ENCODE results near the gene TTYH2. TPM values are rescaled to one million over a fixed set of nuclear protein-coding genes. Genes with fewer than 3 reads are reported as not detected.

Gene TTYH2
- total RNA-seq, 1 donor from 2014 or later: 0.69 TPM

- TF ChIP-seq, protein P1, sequence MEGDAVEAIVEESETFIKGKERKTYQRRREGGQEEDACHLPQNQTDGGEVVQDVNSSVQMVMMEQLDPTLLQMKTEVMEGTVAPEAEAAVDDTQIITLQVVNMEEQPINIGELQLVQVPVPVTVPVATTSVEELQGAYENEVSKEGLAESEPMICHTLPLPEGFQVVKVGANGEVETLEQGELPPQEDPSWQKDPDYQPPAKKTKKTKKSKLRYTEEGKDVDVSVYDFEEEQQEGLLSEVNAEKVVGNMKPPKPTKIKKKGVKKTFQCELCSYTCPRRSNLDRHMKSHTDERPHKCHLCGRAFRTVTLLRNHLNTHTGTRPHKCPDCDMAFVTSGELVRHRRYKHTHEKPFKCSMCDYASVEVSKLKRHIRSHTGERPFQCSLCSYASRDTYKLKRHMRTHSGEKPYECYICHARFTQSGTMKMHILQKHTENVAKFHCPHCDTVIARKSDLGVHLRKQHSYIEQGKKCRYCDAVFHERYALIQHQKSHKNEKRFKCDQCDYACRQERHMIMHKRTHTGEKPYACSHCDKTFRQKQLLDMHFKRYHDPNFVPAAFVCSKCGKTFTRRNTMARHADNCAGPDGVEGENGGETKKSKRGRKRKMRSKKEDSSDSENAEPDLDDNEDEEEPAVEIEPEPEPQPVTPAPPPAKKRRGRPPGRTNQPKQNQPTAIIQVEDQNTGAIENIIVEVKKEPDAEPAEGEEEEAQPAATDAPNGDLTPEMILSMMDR (IDR thresholded peaks at IDR 0.05; ENCODE audit: unreplicated experiment): peak; percentile 98
- H3K4me1 Mint-ChIP-seq (ENCODE audit: low read depth): peaks cover 4% of the 10 kb centered on the region
- no peak overlapping the region for H3K4me3 Mint-ChIP-seq (ENCODE audit: low read depth)
- DNase-seq (ENCODE audit: low spot score, unreplicated experiment): peak; percentile 74
- peaks cover 59% of the 10 kb centered on the region for H3K27me3 Mint-ChIP-seq
- peak overlapping the region; percentile 79 for H3K27ac Mint-ChIP-seq
- H3K36me3 Mint-ChIP-seq (ENCODE audit: insufficient read depth): peaks cover 3% of the 10 kb centered on the region
- no peaks in the 10 kb centered on the region for H3K9me3 Mint-ChIP-seq (ENCODE audit: low read depth)
Observed at GRCh38 chr17:74199306-74200092, 13.9 kb upstream of the TTYH2 start.

DNA sequence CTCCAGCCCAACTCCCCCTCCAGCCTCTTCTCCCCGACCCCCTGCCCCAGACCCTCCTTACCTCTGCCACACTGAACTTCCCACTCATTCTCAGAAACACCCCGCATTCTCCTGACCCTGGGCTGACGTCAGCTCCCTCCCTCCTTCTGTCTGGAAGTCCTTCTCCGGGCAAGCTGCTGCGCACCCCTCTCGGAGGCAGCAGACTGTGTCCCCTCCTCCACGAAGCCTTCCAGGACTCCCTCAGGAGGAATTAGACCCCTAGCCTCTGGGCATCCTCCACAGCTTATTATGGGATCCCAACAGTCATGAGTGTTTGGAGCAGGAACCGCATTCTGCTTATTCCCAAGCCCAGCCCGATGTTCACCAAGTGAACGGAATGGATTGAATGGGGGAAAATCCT is 13.3 kb upstream of the TTYH2 start:
- no peaks in the 10 kb centered on the region for H3K9me3 Mint-ChIP-seq (ENCODE audit: low read depth)
- DNase-seq (ENCODE audit: low spot score, unreplicated experiment): no peak
- H3K4me1 Mint-ChIP-seq (ENCODE audit: low read depth): peaks cover 9% of the 10 kb centered on the region
- no peak overlapping the region for H3K4me3 Mint-ChIP-seq (ENCODE audit: low read depth)
- H3K27ac Mint-ChIP-seq: no peak overlapping the region
- peaks cover 5% of the 10 kb centered on the region for H3K36me3 Mint-ChIP-seq (ENCODE audit: insufficient read depth)
- TF ChIP-seq, protein P1 (IDR thresholded peaks at IDR 0.05; ENCODE audit: unreplicated experiment): no peak
- H3K27me3 Mint-ChIP-seq: peaks cover 53% of the 10 kb centered on the region

GRCh38 chr17:74201250-74201649 is 12.1 kb upstream of the TTYH2 start:
- TF ChIP-seq, protein P1 (IDR thresholded peaks at IDR 0.05; ENCODE audit: unreplicated experiment): no peak
- no peaks in the 10 kb centered on the region for H3K9me3 Mint-ChIP-seq (ENCODE audit: low read depth)
- peaks cover 10% of the 10 kb centered on the region for H3K36me3 Mint-ChIP-seq (ENCODE audit: insufficient read depth)
- H3K27ac Mint-ChIP-seq: no peak overlapping the region
- H3K4me1 Mint-ChIP-seq (ENCODE audit: low read depth): peaks cover 14% of the 10 kb centered on the region
- DNase-seq (ENCODE audit: low spot score, unreplicated experiment): no peak
- peaks cover 44% of the 10 kb centered on the region for H3K27me3 Mint-ChIP-seq
- no peak overlapping the region for H3K4me3 Mint-ChIP-seq (ENCODE audit: low read depth)

GRCh38 chr17:74201948-74202347 is 11.4 kb upstream of the TTYH2 start:
- Mint-ChIP-seq H3K4me3 (ENCODE audit: low read depth) (no peak overlapping the region), H3K36me3 (ENCODE audit: insufficient read depth) (peaks cover 13% of the 10 kb centered on the region), H3K4me1 (ENCODE audit: low read depth) (peaks cover 15% of the 10 kb centered on the region), H3K9me3 (ENCODE audit: low read depth) (no peaks in the 10 kb centered on the region), H3K27me3 (peaks cover 42% of the 10 kb centered on the region), H3K27ac (no peak overlapping the region)
- TF ChIP-seq, protein P1 (IDR thresholded peaks at IDR 0.05; ENCODE audit: unreplicated experiment): no peak
- no peak for DNase-seq (ENCODE audit: low spot score, unreplicated experiment)

GRCh38 chr17:74202938-74203337 is 10.4 kb upstream of the TTYH2 start:
- peaks cover 35% of the 10 kb centered on the region for H3K27me3 Mint-ChIP-seq
- TF ChIP-seq, protein P1 (IDR thresholded peaks at IDR 0.05; ENCODE audit: unreplicated experiment): no peak
- H3K27ac Mint-ChIP-seq: peak overlapping the region; percentile 13
- H3K36me3 Mint-ChIP-seq (ENCODE audit: insufficient read depth): peaks cover 13% of the 10 kb centered on the region
- H3K4me1 Mint-ChIP-seq (ENCODE audit: low read depth): peaks cover 17% of the 10 kb centered on the region
- H3K4me3 Mint-ChIP-seq (ENCODE audit: low read depth): peak overlapping the region; percentile 100
- DNase-seq (ENCODE audit: low spot score, unreplicated experiment): no peak
- no peaks in the 10 kb centered on the region for H3K9me3 Mint-ChIP-seq (ENCODE audit: low read depth)
